ENCODE data around the gene GMDS.

The GMDS gene

DNA sequence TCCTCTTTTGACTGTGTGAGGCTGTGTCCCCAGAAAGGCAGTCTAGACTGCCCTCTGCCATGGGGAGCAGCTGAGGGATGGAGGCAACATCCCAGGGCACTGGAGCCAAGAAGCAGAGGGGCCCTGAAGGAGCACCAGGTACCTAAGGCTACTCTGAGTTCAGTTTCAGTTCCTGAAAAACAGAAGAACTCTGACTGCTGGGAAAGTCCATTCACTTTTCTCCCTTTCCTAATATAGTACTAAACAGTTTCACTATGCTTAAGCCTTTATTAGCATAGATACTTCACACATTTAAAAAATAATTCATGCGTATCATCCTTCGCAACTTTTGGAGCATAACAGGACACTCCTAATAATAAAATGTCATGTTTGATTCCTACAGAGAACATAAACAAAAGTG, 505.7 kb downstream of the GMDS start:
- no peak overlapping the region for H2AFZ ChIP-seq (ENCODE audit: low read length)
- H3K4me3 ChIP-seq (ENCODE audit: low read length, poor library complexity, severe bottlenecking), result no peak overlapping the region
- H3K79me2 ChIP-seq (ENCODE audit: insufficient read depth, low read length), result no peaks in the 10 kb centered on the region
- H3K9me3 ChIP-seq (ENCODE audit: insufficient read depth, low read depth, low read length), result no peaks in the 10 kb centered on the region
- no peak overlapping the region for H3K4me2 ChIP-seq (ENCODE audit: low read depth, low read length, poor library complexity, severe bottlenecking)
- no peak for TF ChIP-seq EZH2phosphoT487 (IDR thresholded peaks at IDR 0.05; ENCODE audit: borderline replicate concordance)
- TF ChIP-seq, protein P1, sequence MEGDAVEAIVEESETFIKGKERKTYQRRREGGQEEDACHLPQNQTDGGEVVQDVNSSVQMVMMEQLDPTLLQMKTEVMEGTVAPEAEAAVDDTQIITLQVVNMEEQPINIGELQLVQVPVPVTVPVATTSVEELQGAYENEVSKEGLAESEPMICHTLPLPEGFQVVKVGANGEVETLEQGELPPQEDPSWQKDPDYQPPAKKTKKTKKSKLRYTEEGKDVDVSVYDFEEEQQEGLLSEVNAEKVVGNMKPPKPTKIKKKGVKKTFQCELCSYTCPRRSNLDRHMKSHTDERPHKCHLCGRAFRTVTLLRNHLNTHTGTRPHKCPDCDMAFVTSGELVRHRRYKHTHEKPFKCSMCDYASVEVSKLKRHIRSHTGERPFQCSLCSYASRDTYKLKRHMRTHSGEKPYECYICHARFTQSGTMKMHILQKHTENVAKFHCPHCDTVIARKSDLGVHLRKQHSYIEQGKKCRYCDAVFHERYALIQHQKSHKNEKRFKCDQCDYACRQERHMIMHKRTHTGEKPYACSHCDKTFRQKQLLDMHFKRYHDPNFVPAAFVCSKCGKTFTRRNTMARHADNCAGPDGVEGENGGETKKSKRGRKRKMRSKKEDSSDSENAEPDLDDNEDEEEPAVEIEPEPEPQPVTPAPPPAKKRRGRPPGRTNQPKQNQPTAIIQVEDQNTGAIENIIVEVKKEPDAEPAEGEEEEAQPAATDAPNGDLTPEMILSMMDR (conservative IDR thresholded peaks at IDR 0.05; ENCODE audit: low read length), result no peak
- H3K4me1 ChIP-seq (ENCODE audit: insufficient read depth, low read length, poor library complexity, severe bottlenecking), result no peaks in the 10 kb centered on the region
- H3K27me3 ChIP-seq (ENCODE audit: insufficient read depth, low read length, poor library complexity, severe bottlenecking), result no peaks in the 10 kb centered on the region
- H3K9ac ChIP-seq (ENCODE audit: low read depth, low read length, poor library complexity, severe bottlenecking), result no peak overlapping the region
- no peaks in the 10 kb centered on the region for H4K20me1 ChIP-seq (ENCODE audit: insufficient read depth, low read length, poor library complexity, severe bottlenecking)
- no peaks in the 10 kb centered on the region for H3K36me3 ChIP-seq (ENCODE audit: insufficient read depth, low read length)
- no peaks in the 10 kb centered on the region for H3K9me2 ChIP-seq (replicated peaks; ENCODE audit: low read depth, low read length)
- no peaks in the 10 kb centered on the region for H3F3A ChIP-seq (ENCODE audit: low read depth)

DNA sequence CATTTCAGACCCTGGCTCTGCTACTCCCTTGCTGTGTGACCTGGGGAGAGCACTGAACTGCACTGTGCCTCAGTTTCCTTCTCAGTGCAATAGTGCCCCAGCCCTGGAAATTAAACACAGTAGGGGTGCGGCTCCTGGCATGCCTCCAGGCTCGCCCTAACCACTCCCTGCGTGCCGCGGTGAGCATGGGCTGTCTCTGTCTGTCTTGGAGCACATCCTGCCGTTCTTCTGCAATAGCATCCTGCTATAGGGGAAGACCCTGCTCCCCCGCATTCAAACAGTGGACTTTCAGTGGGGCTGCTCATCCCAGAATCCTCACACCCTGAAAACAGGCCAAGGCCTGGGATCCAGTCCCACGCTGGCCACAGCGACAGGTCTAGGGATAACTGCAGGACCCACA, 506.2 kb downstream of the GMDS start:
- TF ChIP-seq EZH2phosphoT487 (IDR thresholded peaks at IDR 0.05; ENCODE audit: borderline replicate concordance), result no peak
- TF ChIP-seq, protein P1 (conservative IDR thresholded peaks at IDR 0.05; ENCODE audit: low read length), result no peak
- no peaks in the 10 kb centered on the region for H3K79me2 ChIP-seq (ENCODE audit: insufficient read depth, low read length)
- H3K36me3 ChIP-seq (ENCODE audit: insufficient read depth, low read length), result no peaks in the 10 kb centered on the region
- H3F3A ChIP-seq (ENCODE audit: low read depth), result no peaks in the 10 kb centered on the region
- H2AFZ ChIP-seq (ENCODE audit: low read length), result no peak overlapping the region
- H3K4me1 ChIP-seq (ENCODE audit: insufficient read depth, low read length, poor library complexity, severe bottlenecking), result no peaks in the 10 kb centered on the region
- no peak overlapping the region for H3K4me3 ChIP-seq (ENCODE audit: low read length, poor library complexity, severe bottlenecking)
- H3K9me2 ChIP-seq (replicated peaks; ENCODE audit: low read depth, low read length), result no peaks in the 10 kb centered on the region
- H3K27me3 ChIP-seq (ENCODE audit: insufficient read depth, low read length, poor library complexity, severe bottlenecking), result no peaks in the 10 kb centered on the region
- no peak overlapping the region for H3K9ac ChIP-seq (ENCODE audit: low read depth, low read length, poor library complexity, severe bottlenecking)
- H4K20me1 ChIP-seq (ENCODE audit: insufficient read depth, low read length, poor library complexity, severe bottlenecking), result no peaks in the 10 kb centered on the region
- no peaks in the 10 kb centered on the region for H3K9me3 ChIP-seq (ENCODE audit: insufficient read depth, low read depth, low read length)
- no peak overlapping the region for H3K4me2 ChIP-seq (ENCODE audit: low read depth, low read length, poor library complexity, severe bottlenecking)

DNA sequence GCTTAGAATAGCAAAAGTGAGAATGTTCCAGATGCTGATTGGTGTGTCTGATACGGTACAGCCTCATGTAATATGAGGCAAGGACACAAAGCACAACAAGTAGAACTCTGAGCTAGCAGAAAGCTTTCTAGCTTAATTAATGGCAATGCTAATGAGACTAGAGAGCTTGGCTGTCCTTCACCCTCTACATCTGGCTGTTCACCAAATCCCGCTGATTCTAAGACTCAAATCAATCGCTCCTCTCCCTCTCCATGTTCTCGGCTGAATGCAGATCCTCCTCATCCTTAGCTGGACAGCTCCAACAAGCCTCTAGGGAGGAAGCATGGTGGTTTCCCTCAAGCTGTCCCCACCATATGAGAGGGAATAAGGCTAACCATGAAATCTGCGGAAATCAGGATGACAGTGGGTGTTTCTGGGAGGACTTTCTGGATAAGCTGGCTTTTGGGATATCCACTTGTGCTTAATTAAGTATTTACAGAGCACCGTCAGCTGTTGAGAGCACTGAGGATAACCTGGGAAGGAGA, 506.8 kb downstream of the GMDS start:
- H3K4me2 ChIP-seq (ENCODE audit: low read depth, low read length, poor library complexity, severe bottlenecking), result no peak overlapping the region
- H3F3A ChIP-seq (ENCODE audit: low read depth), result no peaks in the 10 kb centered on the region
- H3K9ac ChIP-seq (ENCODE audit: low read depth, low read length, poor library complexity, severe bottlenecking), result no peak overlapping the region
- H2AFZ ChIP-seq (ENCODE audit: low read length), result no peak overlapping the region
- H4K20me1 ChIP-seq (ENCODE audit: insufficient read depth, low read length, poor library complexity, severe bottlenecking), result no peaks in the 10 kb centered on the region
- H3K4me1 ChIP-seq (ENCODE audit: insufficient read depth, low read length, poor library complexity, severe bottlenecking), result no peaks in the 10 kb centered on the region
- no peaks in the 10 kb centered on the region for H3K9me3 ChIP-seq (ENCODE audit: insufficient read depth, low read depth, low read length)
- no peaks in the 10 kb centered on the region for H3K9me2 ChIP-seq (replicated peaks; ENCODE audit: low read depth, low read length)
- no peaks in the 10 kb centered on the region for H3K36me3 ChIP-seq (ENCODE audit: insufficient read depth, low read length)
- no peaks in the 10 kb centered on the region for H3K79me2 ChIP-seq (ENCODE audit: insufficient read depth, low read length)
- no peaks in the 10 kb centered on the region for H3K27me3 ChIP-seq (ENCODE audit: insufficient read depth, low read length, poor library complexity, severe bottlenecking)
- no peak for TF ChIP-seq EZH2phosphoT487 (IDR thresholded peaks at IDR 0.05; ENCODE audit: borderline replicate concordance)
- TF ChIP-seq, protein P1 (conservative IDR thresholded peaks at IDR 0.05; ENCODE audit: low read length), result no peak
- H3K4me3 ChIP-seq (ENCODE audit: low read length, poor library complexity, severe bottlenecking), result no peak overlapping the region

All from Loucy (cell line).